Fibroblast of skin of scalp (primary cell): ENCODE results near the gene RHOU. TPM values are rescaled to one million over a fixed set of nuclear protein-coding genes. Genes with fewer than 3 reads are reported as not detected.
"Not testable (repeated sequence)": the region's sequence is repeated elsewhere in the genome, so short reads cannot be mapped to it uniquely, and the experiment has no call there.

Experiments
- DNase-seq: peaks from one replicate; pipeline ENCODE4 v3.0.0-alpha.2; 2013
- polyA plus RNA-seq, 2 experiments: library from polyadenylated mRNA; unstranded; fragments of 120-200 nt; gene quantifications; one replicate each; pipeline ENCODE4 v1.2.1, GENCODE V29; 2013; ENCODE audit not compliant: insufficient read length in 2 of 2

The RHOU gene
- polyA plus RNA-seq (2013, experiment 1 of 2; ENCODE audit: insufficient read length): 1.6 TPM
- 2.4 TPM for polyA plus RNA-seq (2013, experiment 2 of 2; ENCODE audit: insufficient read length)

DNA sequence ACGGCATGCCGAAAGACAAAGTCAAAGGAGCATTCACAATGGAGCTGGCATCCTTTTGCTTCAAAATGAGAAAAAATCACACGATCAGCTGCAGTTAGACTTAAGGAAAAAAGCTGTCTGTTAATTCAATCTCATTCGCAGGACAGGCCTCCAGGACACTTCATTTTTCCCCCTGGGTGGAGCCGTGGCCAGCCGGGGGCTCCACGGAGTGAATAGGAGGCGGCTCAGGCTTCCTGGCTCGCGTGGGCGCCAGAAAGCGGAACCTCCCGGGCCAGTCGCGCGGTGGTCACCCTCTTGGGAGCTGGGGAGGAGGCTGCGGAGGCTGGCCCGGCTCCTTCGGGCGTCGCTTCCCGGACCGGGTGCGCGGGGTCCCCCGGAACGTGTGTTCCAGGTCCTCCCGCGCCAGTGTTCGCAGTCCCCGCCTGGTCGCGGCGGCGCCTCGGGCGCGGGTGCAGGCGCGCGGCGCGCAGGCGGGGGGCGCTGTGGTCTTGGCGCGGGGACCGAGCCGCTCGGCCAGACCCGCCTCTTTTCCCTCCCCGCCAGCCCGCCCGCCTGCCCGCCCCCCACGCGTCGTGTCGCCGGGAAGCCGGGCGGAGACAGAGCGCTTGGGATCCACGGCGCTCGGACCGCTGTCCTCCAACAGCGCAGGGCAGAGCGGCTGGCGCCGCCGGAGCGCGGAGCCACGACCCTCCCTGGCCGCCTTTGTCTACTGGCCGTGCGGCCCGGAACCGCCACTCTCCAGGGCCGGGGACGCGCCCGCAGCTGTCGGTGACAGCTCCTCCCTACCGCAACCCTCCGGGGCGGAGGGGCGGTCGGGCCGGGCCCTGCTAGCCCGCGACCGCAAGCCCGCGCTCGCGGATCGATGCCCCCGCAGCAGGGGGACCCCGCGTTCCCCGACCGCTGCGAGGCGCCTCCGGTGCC lies at the start of gene RHOU:
TSS of gene RHOU (plus strand) at position 599 of the 921 bp plus-strand sequence. CDS start at position 863, 264 bp downstream.
- peak; percentile 61 for DNase-seq

DNA sequence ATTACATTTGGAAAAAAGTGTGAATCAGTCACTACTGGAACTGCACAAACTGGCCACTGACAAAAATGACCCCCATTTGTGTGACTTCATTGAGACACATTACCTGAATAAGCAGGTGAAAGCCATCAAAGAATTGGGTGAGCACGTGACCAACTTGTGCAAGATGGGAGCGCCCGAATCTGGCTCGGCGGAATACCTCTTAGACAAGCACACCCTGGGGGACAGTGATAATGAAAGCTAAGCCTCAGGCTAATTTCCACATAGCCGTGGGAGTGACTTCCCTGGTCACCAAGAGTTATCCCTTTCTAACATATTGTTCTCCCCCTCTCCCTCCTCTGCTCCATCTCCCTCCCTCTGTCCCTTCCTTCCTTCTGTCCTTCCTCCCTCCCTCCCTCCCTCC lies 47.7 kb upstream of the RHOU start:
- no peak for DNase-seq

DNA sequence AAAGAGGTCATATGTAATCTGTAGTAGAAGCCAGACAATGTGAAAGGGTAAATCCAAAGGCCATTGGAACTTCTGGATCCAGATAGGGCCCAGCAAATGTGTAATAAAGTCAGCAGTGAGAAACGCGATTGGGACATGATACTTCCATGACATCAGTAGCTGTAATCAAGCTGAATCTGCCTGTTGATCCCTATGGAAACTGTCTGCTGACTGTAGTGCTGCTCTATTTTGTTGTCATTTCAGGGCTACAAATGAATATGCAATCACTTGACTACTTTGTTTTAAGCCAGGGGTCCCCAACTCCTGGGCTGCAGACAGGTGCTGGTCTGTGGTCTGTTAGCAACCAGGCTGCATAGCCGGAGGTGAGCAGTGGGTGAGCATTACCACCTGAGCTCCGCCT lies 46.0 kb upstream of the RHOU start:
- DNase-seq: no peak

DNA sequence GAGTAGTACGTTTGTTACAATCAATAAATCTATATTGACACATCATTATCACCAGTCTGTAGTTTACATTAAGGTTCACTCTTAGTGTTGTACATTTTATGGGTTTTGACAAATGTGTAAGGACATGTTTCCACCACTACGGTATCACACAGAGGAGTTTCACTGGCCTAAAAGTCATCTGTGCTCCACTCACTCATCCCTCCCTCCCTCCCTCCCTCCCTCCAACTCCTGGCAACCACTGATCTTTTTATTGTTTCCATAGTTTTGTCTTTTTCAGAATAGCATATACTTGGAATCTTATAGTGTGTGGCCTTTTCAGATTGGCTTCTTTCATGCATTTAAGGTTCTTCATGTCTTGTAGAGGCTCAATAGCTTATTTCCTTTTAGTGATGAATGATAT lies 44.1 kb upstream of the RHOU start:
- DNase-seq: no peak

DNA sequence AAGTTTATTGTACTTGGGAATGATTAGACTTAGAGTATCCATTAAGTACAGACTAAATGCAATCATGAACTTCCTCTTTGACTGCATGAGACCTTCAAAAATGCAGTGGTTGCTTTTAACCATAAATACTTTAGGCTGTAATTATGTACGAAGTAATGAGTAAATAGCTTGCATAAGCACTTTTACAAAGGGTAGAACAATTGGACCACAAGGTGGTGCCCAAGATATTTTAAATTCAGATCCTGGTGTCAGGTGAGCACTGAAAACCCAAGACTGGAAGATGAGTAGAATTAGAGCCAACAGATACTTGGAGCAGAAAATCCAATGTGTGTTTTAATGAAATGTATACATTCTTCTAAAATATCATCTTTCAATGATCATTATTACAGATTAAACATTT lies 43.4 kb upstream of the RHOU start:
- peak; percentile 15 for DNase-seq

DNA sequence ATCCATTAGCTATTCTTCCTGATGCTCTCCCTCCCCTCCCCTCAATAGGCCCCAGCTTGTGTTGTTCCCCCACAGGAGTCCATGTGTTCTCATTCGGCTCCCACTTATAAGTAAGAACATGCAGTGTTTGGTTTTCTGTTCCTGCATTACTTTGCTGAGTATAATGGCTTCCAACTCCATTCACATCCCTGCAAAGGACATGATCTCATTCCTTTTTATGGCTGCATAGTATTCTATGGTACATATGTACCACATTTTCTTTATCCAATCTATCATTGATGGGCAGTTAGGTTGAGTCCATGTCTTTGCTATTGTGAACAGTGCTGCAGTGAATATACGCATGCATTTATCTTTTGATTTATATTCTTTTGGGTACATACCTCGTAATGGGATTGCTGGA lies 40.8 kb upstream of the RHOU start:
- DNase-seq: not testable (repeated sequence)

DNA sequence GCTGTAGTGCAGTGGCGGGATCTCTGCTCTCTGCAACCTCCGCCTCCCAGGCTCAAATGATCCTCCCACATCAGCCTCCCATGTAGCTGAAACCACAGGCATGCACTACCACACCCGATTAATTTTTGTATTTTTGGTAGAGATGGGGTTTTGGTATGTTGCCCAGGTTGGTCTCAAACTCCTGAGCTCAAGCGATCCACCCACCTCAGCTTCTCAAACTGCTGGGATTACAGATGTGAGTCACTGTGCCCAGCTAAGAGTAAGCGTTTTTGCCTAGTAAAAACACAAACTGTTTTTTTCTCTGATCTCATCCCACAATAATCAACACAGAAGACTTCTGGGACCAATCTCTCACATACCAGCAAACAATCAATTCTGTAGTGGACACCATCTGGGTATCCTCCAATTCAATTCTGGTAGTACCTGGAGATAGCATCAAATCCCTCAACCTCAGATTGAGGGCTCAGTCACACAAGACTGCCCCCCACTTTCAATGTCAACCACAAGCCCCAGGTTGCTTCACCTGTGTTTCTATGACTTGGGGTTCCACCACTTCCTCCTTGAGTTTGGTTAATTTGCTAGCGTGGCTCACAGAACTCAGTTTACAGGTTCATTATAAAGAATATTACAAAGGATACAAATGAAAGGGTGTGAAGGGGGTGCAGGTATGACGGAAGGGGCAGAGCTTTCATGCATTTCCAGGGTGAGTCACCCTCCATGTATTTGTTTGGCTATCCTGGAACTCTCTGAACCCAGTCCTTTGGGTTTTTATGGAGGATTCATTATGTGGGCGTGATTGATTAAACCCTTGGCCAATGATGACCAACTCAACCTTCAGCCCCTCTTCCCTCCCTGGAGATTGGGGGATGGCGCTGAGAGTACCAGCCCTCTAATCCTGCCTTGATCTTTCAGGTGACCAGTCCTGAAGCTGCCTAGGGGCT lies 40.0 kb upstream of the RHOU start:
- no peak for DNase-seq

DNA sequence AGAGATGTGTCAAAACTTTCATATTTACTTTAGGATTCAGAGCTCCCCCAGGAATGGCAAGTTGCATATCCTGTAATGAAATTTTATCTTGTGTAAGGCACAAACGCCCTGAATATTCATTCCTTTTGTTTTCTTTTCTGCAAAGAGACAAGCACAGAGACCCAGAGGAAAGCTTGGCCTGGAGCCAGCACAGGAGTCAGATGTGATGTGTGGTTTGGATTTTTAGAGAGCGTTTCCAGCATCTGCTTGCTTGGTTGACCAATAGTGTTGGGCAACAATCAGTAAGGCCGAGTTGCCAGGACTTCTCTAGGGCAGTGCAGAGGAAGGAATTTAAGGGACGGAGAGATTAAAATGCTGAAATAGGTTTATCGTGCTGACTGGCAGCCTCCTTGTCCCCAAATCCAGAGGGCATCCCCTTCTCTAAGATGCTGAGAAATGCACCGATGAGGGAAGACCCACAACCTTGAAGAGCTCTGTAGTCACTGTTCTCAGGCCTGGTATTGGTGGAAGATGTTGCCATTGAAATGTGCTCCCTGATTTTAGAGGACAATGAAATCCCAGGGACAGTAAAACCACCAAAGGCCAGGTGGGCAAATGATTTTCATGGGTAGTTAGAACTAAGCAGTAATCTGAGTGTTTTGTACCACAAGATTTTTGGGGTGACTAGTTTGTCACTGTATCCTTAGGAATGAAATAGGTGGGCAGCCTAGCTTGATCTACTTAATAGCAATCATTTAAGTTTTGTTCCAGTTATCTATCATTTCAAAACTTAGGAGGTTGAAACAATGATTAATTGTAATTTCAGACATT lies 37.9 kb upstream of the RHOU start:
- peak; percentile 51 for DNase-seq

DNA sequence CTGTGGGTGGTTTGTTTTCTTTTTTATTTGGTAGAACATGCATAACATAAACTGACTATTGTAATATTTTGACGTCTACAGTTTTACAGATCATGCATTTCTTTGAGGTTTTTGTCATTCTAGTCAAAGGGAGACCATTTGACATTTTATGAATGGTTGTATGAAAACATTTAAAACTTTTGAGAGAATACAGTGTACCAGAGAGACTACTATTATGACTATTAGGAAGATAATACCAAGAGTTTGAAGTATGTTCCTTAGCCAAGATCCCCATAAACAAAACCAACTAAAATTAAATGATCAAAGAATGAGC lies 37.3 kb upstream of the RHOU start:
- DNase-seq: no peak

DNA sequence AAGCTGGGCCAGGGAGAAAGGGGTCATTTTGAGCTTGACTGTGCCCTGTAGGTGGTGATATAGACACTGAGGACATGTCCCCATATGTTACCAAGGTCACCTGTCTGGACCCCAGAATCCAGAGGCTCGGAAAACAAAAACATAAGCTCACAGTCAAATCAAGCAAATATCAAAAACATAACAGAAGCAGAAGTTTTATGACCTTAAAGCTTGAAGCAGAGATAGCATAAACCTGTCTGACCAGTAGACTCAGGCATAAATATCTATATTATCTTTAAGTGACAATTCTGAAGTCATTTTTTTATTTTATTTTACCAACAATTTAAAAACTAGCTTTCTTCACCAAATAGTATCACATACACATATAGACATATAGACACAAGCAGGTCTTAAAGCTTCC lies 32.8 kb upstream of the RHOU start:
- DNase-seq: no peak

DNA sequence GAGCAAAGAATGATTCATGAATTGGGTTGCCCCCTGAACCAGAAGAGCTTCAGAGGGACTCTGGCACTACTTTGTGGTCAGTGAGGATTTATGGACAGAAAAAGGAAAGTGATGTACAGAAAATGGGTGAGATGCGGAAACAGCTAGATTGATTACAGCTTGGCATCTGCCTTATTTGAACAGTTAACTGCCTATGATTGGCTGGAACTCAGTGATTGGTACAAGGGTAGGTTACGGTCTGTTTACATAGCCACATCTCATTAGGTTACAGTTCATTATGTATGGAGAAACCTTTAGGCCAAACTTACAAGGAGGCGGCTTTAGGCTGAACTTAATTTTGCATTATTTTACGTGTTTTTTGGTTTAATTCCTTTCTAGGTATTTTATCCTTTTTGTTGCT lies 29.0 kb upstream of the RHOU start:
- no peak for DNase-seq

DNA sequence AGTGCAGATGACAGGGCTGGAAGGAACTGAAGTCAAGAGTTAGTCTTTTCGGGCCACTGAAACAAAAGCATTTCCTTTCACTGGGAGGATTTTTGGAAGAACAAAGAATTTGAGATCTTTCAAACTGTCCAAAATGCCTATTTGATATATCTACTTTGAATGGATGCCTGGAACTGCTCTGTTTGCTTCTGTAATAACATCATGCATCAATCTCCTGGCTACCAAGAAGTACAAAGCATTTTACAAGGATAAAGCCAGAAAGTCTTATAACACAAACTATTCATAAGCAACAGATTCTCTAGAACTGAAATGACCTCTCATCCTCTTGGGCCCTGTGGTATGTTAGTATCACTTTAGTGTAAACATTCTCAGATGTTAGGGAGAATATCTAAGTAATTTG lies 18.2 kb upstream of the RHOU start:
- no peak for DNase-seq

DNA sequence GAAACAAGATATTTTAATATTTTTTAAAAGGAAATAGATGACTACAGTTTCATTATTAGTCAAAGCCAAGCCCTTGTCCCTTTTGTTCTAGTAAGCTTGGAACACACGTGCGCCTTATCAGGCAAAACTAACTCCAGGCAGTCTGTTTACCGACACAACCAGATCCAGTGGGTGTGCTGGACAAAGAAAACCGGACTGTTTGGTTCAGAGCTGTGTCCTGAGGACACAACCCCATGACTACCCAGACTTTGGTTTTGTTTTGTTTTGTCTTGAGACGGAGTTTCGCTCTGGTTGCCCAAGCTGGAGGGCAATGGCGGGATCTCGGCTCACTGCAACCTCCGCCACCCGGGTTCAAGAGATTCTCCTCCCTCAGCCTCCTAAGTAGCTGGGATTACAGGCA lies 13.9 kb upstream of the RHOU start:
- no peak for DNase-seq

DNA sequence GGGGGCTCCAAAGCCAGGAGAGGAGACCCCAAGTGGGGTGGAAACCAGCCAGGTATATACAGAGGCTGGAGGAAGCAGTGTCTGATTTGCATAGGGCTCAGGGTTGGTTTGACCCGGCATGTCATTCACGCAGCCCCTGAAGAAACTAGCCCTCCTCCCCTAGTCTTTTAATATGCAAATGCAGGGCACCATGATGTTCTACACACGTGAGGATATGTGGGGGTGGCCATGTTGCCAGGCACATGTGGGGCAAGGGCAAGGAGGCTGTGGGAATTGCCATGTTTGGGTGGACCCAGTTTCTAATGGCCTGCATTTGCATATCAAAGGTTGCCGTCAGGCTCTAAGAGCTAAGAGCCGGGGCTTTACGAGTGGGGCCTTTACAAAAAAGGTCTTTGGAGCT lies 12.0 kb upstream of the RHOU start:
- DNase-seq: no peak

DNA sequence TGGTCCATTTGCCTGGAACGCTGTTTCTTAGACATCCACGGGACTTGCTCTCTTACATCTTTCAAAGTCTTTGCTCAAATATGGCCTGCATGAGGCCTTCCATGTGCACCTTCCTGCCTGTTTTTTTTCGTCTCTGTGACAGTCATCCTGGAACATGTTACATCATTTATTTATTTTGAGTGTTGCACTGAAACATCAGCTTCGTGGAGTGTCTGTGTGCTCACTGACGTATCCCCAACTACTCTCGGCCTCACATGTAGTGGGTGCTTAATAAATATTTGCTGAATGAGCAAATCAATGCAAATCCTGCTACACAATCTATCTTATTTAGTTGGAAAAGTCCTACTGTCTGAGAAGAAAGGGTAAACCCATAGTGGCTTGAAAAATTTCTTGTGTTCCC lies 11.4 kb upstream of the RHOU start:
- DNase-seq: no peak

DNA sequence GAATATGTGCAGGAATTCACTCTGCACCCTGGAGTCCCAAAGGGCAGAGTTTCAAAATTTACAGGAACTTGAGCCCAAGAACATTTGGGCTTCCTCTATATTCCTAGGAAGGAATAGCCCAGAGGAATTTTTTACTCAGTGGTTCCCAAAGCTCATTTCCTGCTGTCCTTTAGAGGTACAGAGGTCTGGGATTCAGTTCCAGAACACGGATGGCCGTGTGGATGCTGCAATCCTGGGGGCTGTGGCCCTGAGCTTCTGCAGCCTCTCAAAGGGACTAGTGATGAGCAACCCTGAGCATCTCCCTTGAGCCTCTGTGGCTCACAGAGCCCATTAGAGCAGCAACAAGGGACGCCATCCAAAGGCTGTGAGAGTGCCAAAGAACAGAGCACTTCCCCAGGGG lies 10.1 kb upstream of the RHOU start:
- DNase-seq: no peak

DNA sequence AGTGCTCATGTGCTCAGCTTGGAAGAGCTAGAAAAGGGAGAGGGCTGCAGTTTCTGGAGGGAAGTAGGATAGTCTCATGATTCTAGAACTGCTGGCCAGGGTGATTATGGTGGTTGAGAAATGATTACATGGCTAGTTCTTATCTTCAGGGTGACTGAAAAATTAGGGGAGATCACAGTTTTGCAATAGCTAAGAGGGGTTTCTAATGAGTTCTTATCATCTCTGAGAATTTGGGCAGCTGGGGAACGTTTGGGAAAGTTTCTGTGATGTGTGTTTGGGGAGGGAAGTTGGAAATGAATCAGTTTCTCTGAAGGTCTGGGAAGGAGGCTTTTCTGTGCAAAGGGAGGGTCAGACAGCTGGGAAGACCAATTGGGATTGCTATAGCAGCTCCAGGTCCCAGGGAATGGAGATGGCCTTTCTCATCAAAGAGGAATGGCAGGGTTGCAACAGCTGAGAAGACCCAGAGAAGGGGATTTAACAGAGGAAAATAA lies 7.6 kb upstream of the RHOU start:
- DNase-seq: no peak

DNA sequence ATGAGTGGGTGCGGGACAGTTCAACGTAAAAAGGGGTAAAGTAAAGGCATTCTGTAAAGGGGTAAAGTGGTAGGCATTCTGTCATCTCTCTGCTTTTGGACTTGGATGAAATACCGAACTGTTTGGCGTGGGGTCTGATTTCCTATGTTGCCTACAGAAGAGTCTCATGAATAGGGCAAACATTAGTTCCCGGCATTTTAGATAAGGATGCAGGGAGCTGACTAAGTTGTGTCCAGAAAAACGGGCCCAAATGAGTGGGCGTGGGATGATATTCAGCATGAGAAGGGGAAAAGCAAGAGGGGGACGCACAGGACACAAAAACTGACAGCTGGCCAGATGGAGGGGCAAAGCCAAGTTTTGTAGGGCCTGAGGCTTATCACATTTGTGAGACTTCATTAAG lies 2.9 kb upstream of the RHOU start:
- no peak for DNase-seq

DNA sequence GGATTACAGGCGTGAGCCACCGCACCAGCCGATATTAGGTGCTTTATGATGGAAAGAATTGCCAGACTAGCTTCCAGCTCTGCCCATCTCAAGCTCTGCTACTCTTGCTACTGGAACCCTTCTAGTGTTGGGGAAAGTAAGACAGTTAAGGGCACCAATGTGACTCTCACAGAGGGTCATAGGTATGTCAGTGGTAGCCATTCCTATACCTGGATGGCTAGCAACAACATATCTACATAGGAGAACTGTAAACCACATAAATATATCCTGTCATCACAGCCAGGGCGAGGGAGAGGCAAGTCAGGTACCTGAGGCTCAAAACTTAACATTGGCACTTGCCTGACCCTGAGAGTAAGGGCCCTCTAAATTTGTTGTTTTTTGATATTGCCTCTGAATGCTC lies 1.7 kb upstream of the RHOU start:
- no peak for DNase-seq

DNA sequence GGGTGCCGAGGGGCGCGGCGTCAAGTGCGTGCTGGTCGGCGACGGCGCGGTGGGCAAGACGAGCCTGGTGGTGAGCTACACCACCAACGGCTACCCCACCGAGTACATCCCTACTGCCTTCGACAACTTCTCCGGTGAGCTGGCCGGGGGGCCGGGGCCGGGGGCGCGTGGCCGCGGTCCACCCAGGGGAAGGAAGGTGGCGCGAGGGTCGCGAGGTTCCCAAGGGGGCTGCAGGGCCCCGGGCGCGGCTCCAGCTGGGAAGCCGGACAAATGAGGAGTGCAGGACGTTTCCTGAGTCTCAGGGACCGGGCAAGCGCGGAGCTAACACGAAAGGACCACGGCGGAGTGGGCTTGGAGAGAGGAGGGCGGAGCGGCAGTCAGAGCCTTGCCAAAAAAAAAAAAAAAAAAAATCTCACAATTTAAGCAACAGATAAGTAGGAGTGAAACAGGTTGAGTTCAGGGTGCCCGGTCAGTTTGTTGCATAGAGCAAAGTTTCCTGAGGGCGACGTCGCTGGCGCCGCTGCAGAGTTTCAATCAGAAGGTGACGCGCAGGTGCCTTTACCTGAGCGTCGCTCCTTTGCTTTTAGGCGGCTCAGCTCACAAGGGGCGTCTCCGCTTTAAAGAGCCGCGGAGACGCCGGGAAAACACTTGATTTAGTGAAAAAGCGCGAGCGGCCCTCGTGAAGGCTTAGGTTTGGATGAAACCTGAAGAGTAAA lies 750 bp downstream of the RHOU start:
- DNase-seq: no peak

DNA sequence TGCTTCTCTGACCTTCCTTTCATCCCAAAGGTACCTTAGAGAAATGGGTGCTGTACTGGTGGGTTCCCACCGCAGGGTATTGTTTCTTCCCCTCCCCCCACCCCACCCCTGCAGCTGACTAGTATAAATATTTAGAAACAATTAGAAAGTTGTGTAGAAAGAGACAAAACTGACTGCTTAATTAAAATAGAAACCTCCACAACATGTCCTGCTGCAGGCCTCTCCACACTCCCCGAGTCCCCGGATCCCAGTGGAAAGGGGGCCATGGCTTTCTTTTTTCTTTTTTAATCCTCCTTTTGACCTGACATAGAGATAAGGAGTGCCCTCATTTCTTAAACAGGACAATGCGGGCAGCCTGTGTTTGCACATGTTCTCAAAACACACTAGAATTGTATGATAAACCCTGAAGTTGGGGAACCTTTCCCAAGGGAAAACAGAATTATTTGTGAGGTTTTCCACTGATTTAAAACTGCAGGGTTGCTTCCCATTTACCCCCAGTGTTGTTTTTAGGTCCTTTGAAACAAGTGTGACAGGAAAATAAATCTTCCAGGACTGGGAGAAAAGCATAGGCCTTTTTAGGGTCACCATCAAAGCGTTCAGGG lies 1.7 kb downstream of the RHOU start:
- DNase-seq: no peak
